HG03095 (cell line): Measurements from ENCODE around the gene PTPRM.

Source experiments
- ATAC-seq: cut with Tn5 transposase; IDR thresholded peaks from one replicate; pipeline ENCODE4 v1.9.1; 2021; ENCODE audit warnings: moderate library complexity; ENCODE audit not compliant: unreplicated experiment

The PTPRM gene

GRCh38 chr18:7844418-7844817 lies 277.3 kb downstream of the PTPRM start:
- no peak for ATAC-seq

- ATAC-seq, result no peak
These were observed 279.2 kb downstream of the PTPRM start for GRCh38 chr18:7846335-7846734.

- ATAC-seq, result no peak
These were observed 280.4 kb downstream of the PTPRM start for GRCh38 chr18:7847357-7848053.

GRCh38 chr18:7848054-7848412 lies 280.9 kb downstream of the PTPRM start:
- no peak for ATAC-seq

- ATAC-seq, result no peak
These were observed 283.3 kb downstream of the PTPRM start for GRCh38 chr18:7850446-7850845.

GRCh38 chr18:7855028-7855427 lies 287.9 kb downstream of the PTPRM start:
- ATAC-seq, result no peak

GRCh38 chr18:7855671-7856070 lies 288.6 kb downstream of the PTPRM start:
- ATAC-seq, result no peak

GRCh38 chr18:7856116-7856515 lies 289.0 kb downstream of the PTPRM start:
- ATAC-seq, result no peak

- no peak for ATAC-seq
These were observed 289.6 kb downstream of the PTPRM start for GRCh38 chr18:7856733-7857132.

- no peak for ATAC-seq
These were observed 290.4 kb downstream of the PTPRM start for GRCh38 chr18:7857562-7857961.

- ATAC-seq, result no peak
These were observed 292.0 kb downstream of the PTPRM start for GRCh38 chr18:7859122-7859521.

GRCh38 chr18:7870266-7870665 lies 303.1 kb downstream of the PTPRM start:
- no peak for ATAC-seq

GRCh38 chr18:7870855-7871254 lies 303.7 kb downstream of the PTPRM start:
- no peak for ATAC-seq

GRCh38 chr18:7871560-7872456 lies 304.7 kb downstream of the PTPRM start:
- no peak for ATAC-seq

GRCh38 chr18:7872569-7872968 lies 305.5 kb downstream of the PTPRM start:
- no peak for ATAC-seq

- no peak for ATAC-seq
These were observed 306.2 kb downstream of the PTPRM start for GRCh38 chr18:7873316-7873715.

GRCh38 chr18:7876354-7877104 lies 309.4 kb downstream of the PTPRM start:
- ATAC-seq, result no peak

GRCh38 chr18:7877609-7878008 lies 310.5 kb downstream of the PTPRM start:
- ATAC-seq, result no peak

GRCh38 chr18:7878265-7879211 lies 311.4 kb downstream of the PTPRM start:
- ATAC-seq, result no peak

- no peak for ATAC-seq
These were observed 312.6 kb downstream of the PTPRM start for GRCh38 chr18:7879717-7880116.
